Superior temporal gyrus (tissue), 1 donor: ENCODE data around the gene GJA5.

ENCODE experiments used
- DNase-seq: peaks from one replicate; pipeline ENCODE4 v3.0.0-alpha.2; 2016; ENCODE audit errors: extremely low spot score

Gene GJA5

DNA sequence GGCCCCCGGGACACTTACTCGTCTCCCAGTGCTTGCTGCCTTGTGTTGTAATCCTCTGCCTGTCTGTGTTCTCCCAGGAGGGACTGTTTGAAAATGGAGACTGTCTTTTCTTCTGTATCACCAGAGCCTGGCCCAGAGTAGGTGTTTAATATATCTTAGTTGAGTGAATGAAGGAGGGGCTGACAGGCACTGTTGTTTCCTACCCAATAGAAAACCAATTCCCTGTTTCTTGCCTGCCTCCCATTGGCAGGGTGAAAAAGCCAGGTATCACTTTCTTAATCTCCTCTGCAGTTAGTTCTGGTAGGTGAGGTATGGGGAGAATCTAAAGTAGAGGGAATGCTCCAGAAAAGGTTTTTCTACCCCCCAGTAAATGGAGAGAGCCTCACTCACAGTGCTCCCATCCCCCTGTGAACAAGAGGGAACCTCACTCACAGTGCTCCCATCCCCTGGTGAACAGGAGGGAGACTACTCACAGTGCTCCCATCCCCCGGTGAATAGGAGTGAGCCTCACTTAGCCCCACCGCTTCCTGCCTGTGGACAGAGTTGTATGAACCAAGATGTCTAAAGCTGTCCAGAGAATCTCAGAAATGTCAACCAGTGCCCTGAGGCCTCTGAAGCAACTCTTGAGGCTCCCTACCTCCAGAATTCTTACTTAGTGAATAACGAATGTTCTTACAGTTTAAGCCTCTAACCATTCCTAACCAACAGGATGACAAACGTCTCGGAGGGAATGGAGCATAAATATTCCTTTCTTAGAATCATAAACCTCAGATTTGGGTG lies at the start of gene GJA5:
GJA5 (minus strand) TSS at position 122 of the 780 bp plus-strand sequence. CDS start 1,364 bp downstream, outside the sequence.
- DNase-seq, result no peak

DNA sequence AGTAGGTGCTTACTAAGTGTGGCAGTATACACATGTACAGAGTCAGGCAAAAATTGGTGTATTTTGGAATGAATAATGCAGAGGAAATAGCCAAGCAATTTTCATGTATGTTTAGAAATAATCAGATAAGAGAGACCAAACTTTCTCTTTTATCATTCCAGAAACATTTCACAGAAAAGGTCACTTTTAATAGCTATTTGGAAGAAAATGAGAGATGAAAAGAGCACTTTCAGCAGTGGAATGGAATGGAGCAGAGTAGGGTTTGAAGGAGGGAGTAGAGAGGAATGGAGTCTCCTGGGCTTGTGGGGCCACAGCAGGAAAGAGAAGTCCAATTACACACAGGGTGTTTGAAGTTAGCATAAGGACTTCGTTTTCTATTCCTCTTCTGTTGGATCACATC lies 48.8 kb upstream of the GJA5 start:
- no peak for DNase-seq

DNA sequence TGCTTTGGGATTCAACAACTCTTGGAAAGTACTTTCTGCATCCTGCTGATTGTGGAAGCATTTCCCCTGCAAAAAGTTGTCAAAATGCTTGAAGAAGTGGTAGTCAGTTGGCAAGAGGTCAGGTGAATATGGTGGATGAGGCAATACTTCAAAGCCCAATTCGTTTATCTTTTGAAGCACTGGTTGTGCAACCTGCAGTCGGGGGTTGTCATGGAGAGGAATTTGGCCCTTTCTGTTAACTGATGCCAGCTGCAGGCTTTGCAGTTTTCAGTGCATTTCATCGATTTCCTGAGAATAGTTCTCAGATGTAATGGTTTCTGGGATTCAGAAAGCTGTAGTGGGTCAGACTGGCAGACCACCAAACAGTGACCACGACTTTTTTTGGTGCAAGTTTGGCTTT lies 47.6 kb upstream of the GJA5 start:
- DNase-seq, result no peak

DNA sequence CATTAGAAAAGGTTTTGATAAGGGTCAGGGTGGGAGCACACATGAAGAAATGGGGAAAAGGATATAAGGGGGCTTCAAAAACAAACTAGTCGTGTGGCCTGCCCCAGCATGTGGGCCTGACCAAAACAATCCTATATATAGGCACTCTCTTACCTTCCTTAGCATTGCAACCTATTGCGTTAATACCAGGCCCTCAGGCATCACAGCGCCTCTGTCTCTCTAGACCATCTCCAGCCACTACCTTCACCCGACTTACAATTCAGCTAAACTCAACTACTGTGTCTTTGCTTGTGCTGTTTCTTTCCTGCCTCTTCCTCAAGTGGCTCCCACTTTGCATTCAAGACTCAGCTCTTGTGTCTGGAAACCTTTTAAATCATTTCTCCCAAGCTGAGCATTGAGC lies 47.0 kb upstream of the GJA5 start:
- DNase-seq, result no peak

DNA sequence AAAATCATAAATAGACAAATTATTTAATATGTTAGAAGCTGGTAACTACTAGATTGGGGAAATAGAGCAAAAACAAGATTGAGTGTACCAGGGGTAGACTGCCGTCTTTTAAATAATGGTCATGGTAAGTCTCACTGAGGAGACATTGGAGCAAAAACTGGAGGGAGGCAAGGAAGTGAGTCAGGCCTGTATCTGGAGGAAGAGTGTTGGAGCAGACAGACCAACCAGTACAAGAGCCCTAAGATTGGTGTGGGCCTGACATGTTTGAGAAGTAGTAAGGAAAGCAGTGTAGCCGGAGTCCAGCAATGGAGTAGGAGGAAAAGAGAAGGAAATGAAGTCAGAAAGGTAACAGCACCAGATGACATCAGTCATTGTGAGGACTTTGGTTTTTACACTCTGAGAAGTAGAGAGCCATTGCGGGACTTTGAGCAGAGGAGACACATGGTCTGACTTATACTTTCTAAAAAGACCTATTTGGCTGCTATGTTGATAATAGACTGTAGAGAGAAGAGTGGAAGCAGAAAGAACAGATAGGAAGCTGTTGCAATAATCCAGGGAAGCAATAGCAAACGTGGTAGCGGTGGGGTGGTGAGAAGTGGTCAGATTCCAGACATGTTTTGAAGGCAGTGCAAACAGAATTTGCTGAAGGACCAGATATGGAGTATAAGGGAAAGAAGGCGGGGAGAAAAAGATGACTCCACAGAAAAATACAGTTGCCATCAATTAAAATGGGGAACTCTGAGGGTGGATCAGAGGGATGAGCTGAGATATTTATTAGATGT lies 44.7 kb upstream of the GJA5 start:
- no peak for DNase-seq

DNA sequence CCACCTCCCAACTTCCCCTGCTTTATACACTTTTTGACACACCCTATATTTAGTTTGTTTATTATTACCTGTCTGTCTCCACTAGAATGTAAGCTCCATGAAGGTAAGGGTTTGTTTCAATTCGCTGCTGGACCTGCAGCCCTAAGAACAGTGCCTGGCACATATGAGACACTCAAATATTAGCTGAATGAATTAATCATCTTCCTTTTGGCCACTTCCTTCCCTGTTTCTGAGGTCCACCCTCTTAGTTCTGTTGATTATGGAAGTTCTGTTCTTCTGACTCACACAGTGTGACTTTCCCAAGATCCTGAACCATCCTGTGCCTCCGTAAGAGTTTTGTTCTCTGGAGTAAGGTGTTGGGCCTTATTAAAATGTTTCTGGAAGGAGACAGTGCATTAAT lies 40.4 kb upstream of the GJA5 start:
- DNase-seq, result no peak

DNA sequence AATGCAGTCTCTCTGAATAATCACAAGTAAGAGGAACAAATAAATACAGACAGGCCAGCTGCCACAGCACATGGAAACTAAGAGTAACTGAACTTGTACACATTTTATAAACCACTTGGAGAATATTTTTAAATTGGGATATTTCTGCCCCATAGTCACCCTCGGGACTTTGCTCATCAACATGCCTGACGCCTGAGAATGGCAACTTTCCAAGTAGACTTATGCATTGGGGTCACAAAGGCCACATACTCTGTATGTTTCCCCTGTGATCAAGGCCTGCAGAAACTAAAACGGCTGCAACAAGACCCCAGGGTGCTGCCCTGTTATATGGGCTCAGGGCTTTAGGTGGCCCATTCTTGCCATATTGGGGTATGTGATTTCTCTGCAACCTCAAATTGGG lies 38.3 kb upstream of the GJA5 start:
- DNase-seq, result no peak

DNA sequence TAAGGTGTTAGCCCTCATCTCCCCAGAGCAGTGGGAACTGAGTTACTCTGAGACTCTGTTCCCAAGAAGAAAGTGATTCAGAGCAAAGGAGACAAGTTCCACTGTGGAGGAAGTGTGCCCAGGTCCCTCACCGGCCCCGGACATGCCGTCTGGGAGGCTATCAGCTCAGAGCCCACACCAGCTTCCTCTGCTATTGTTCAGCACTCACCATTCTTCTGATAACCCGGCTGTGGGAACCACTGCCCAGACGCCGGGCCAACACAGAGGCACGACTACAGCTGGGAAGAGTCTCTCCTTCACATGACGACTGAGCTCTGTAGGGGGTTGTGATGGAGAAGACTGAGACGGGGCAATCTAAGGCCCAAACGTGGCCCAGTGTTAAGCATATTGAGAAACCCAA lies 34.2 kb upstream of the GJA5 start:
- DNase-seq, result no peak

DNA sequence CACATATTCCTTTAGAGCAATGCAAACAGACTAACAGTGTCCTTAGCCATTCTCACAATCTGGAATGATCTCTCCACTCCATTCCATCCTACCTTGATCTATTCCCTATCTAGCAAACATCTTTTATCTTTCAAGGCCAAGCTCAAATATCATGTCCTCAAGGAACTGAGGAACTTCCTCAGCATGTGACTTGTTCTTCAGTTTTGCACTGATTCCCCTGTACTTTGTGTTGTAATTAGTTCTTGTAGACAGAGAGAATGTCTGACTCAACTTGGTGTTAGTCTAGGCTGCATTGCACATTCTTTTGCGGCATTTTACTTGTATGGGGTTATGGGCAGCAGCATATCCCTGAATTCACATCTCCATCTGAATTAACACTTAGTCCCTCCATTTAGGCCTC lies 31.5 kb upstream of the GJA5 start:
- DNase-seq, result no peak

DNA sequence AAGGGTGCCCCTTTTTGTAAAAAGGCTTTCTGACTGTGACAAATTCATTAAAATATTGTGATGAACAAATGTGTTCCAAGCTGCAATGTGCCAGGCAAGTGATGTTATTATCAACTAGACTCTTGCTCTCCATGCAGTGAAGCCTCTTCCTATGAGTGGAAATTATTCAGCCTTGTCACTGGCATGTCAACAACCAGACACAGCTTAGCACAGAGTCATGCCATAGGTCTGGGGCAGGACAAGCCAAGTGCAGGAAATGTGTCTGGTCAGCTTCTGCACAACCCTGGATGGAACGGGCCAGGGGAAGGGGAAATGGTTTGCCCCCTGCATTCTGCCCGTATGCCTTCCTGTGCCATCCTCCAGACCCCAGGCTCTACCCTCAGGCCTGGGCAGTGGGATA lies 27.4 kb upstream of the GJA5 start:
- DNase-seq, result no peak

DNA sequence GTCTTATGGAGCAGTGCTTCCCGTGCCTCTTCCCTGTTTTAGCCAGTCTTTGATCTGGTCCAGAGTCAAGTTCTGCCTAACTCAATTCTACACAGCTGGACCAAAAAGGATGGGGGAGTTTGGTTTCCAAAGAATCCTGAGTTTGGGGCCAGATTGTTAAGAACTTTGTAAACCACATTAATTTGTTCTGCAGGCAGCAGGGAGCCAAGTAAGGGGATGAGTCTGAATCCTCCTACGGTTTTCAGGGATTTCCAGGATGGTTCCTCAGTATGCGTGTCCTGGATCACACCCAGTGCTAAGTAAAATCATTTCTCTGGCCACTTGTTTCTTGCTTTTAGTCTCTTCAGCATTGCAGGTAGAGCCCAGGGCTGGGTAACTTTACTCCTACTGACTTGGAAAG lies 26.1 kb upstream of the GJA5 start:
- DNase-seq, result peak; percentile 24

DNA sequence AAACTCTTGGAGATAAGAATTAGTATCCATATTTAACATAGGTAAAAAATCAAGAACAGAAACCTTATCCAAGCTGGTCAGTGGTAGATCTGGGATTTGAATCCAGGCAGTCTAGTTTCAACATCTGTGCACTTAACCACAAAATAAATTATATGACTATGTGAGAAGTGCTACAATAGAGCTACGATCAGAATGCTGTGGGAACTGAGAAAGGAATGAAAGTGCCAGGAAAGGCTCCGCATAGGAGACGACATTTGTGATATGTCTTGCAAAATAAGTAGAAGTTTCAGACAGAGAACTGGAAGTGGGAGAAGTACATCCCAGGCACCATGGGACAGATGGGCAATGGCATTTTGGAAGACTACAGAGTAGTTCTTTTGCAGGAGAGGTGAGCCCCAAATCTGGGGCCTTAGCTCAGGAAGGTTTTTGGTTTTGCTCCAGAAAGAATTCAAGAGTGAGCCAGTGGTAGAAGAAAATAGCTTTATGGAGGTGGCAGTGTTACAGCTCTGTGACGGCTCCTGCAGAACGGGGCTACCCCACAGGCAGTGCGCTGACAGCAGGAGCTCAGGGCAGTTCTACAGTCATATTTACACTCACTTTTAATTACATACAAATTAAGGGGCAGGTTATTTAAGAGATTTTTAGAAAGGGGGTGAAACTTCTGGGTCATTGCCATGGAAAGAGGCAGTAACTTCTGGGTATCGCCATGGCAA lies 25.5 kb upstream of the GJA5 start:
- DNase-seq, result peak; percentile 23

DNA sequence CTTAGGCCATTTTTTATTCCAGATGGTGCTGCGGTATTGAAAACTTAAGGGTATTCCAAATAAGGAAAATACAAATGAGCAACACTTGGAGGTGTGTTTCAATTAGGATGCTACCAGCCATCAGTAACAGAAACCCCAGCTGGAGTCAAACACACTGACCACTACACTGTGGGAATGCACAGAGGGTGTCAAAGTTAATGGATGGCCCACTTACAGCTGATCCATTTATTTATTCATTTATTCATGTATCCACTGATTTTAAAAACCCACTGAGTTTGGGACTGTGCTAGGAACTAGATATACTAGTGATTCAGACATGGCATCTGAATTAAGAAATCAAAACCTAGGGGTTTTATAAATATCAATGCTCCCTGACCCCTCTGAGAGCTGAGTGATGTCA lies 24.5 kb upstream of the GJA5 start:
- no peak for DNase-seq

DNA sequence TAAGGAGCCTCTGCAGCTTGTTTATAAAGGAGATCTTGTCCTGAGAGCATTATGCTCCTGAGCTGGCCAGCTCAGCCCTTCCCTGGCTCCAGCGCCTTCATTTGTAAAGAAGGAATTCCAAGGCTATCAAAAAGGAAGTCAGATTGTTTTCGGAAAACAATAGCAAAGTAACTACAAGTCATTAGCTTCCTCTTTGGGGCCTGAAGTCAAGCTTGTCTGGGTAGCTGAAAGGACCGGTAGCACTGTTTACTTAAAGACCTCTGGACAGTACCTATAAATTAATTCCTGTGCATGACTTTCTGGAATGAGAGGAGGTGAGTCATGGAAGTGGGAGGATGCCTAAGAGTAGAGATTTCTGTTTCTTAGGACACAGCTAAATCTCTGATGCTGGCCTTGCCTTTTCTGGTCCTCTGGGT lies 20.7 kb upstream of the GJA5 start:
- DNase-seq, result no peak

DNA sequence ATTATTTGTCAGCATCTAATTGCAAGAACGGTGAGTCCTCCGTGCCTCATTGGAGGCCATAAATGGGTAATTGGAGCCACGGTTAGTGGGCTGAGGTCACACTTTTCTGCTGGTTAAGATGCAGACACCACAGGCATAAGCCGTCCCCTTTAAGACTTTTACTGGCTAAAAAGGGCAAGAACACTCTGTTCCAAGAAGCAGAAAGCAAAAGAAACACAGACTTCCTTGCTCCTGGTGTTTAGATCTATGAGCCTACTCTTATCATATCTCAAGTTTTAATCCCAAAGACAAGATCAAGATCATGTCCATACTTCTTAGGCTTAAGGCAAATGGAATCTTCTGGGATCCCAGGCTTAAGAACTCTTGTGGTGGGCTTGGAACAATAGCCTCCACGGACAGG lies 17.3 kb upstream of the GJA5 start:
- DNase-seq, result no peak

DNA sequence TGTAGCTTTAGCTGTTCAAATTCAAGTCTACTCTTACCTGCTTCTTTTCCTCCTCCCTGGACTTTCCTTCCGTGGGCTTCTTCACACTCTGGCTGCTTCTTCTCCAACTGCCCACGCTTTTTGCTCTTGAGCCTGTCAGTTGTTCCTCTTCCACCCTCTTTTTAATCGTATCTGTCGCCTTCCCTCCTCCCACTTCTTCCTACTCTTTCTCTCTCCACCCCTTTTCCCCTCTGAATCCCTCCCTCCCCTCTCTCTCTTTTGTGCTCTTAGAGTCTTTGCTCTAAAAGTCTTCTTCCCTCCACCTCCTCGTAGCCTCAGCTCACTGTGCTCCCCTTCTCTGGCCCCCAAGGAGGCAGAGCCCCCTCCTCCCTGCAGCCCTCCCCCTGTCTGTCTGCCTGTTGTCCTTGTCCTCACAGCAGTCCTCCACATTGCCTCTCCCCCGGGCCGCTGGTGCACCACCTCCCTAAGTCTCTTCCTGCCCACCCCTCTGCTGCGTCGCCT lies 12.9 kb upstream of the GJA5 start:
- peak; percentile 14 for DNase-seq

DNA sequence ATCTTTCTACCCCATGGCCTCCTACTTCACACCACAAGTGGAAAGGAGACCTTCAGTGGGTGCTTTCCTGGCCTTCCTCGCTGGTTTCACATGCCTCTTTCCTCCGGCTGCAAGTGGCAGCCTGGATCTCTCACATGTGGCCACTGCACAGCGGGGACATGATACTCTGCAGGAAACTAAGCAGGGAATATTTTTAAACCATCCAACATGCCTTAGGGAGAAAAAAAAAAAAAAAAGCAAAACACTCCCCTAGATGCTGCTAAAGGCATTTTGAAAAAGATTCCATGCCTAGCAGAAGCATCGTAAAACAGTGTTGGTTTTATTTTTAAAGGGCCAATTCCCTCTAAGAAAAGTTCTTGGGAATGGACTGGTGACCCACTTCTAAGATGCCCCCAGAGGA lies 12.2 kb upstream of the GJA5 start:
- no peak for DNase-seq

DNA sequence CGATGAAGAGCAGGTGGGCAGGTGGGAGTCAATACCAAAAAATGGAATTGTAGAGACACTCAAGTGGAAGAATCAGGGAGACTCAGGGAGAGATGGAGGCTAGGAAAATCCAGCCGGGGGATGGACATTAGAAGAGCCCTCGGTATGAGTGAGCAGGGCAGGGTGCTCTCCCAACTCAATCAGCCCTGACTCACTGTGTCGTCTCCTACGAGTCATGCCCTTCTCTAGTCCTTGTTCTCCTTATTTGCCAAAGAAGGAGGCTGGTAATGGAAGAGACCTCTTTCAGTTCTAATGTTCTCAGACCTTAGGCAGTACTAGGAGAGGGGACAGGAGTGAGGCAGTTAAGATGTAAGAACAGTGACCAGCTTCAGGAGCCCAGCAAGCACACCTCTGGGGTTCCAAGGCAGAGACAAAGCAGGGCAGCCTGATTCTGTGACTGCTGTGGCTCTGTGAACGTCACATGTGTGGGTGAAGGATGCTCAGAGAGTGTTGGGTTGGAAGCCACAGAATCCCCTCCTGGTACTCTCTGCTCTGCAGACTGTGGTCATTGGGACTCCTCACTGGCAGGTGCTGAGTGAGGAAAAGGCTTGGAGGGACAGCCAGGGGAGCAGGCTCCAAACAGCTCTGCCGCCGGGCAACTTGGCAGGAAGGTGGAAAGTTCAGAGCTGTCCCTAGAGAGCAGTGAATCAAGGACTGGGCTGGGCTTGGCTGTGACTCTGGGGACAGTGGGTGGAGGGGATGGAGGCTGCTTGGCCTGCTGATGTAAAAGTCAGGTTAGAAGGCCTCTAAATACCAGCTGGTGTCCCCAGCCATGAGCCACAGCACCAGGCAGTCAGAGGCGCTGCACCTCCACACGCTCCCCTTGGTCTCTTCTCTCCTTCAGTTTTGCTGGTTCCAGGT lies 11.1 kb upstream of the GJA5 start:
- no peak for DNase-seq

DNA sequence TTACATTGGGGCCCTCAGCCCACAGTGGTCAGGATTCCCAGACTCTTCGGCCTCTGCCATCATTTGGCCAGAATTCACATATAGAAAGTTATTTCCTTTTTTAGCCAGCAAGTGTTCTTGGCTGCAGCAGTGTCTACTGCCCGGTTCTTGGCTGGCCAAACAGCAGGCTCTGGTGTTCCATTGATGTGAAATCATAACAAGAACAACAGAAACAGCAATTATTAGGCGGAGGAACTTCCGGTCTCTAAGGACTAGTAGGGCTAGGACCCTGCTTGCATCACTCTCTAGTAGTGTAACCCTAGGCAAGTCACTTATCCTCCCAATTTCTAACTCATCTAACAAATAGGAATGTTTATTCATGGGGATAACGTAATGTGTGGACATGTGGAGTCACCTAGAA lies 8.7 kb upstream of the GJA5 start:
- DNase-seq, result no peak

DNA sequence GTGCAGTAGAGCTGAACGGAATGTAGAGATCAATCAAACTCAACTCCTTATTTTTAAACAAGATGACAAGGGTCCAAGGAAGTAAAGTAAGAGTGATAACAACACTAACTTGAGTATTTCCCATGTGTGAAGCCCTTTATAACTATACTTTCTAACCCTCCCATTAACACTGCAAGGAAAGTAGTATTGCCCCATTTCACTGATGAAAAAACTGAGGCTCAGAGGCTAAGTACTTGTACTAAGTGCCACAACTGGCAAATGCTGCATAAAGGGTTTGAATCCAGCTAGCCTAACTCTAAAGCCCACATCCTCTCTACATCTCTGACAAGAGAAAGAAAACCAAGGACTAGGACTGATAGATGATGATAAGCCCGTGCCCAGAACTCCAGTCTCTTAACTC lies 8.2 kb upstream of the GJA5 start:
- DNase-seq, result no peak

DNA sequence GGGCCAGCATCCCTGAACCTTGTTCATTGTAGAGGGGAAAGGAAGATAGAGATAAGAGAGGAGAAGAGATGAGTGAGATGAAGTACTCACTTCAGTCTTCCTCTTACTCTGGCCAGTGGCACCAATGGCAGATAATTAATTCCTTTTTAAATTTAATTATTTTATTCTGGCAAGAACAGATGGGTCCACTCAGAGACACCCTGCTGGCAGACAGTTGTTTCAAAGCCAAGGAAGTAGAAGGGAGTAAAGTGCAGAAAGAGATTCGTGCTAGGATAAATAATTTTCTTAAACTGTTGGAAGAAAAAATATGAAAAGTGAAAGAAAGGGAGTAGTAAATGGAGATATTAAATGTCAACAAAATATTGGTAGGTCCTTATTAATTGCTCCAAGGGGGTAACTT lies 7.7 kb upstream of the GJA5 start:
- no peak for DNase-seq
